GM23338 (cell line): ENCODE measurements around the gene NAA15. TPM values are rescaled to one million over a fixed set of nuclear protein-coding genes. Genes with fewer than 3 reads are reported as not detected.

Source experiments
- ATAC-seq: fragments of 200-7000 bp; cut with Tn5 transposase; 3 replicates; pipeline ENCODE4 v1.9.1; 2020
- DNase-seq: peaks from one replicate; pipeline ENCODE4 v3.0.0-alpha.2; 2015; ENCODE audit warnings: low spot score
- H2AFZ ChIP-seq: fragments of 200-600 bp; sonication (generic); 2 replicates; pipeline ENCODE4 v1.8.0; 2016; ENCODE audit warnings: antibody characterized with exemption, mild to moderate bottlenecking, moderate library complexity
- H3F3A ChIP-seq: fragments of 200-600 bp; sonication (generic); replicated peaks from 2 replicates; pipeline ENCODE4 v1.8.0; 2017; ENCODE audit warnings: antibody characterized with exemption, mixed run types, low read depth
- H3K27ac ChIP-seq: fragments of 200-600 bp; sonication (generic); 2 replicates; pipeline ENCODE4 v1.6.1; 2016; ENCODE audit warnings: low read depth
- H3K27me3 ChIP-seq: fragments of 200-600 bp; sonication (generic); 2 replicates; pipeline ENCODE4 v1.8.0; 2016; ENCODE audit warnings: mild to moderate bottlenecking, mixed run types, moderate library complexity; ENCODE audit not compliant: insufficient read depth
- H3K36me3 ChIP-seq: fragments of 200-600 bp; sonication (generic); 2 replicates; pipeline ENCODE4 v1.8.0; 2016; ENCODE audit warnings: mild to moderate bottlenecking; ENCODE audit not compliant: insufficient read depth
- H3K4me1 ChIP-seq: fragments of 200-600 bp; sonication (generic); 2 replicates; pipeline ENCODE4 v1.8.0; 2016; ENCODE audit warnings: mild to moderate bottlenecking, moderate library complexity; ENCODE audit not compliant: insufficient read depth
- H3K4me2 ChIP-seq: fragments of 200-600 bp; sonication (generic); 2 replicates; pipeline ENCODE4 v1.7.1; 2017; ENCODE audit warnings: mixed run types
- H3K4me3 ChIP-seq: fragments of 200-600 bp; sonication (generic); 2 replicates; pipeline ENCODE4 v1.6.1; 2016; ENCODE audit warnings: mixed run types
- H3K79me2 ChIP-seq: fragments of 200-600 bp; sonication (generic); replicated peaks from 2 replicates; pipeline ENCODE4 v1.8.0; 2017; ENCODE audit warnings: mild to moderate bottlenecking; ENCODE audit not compliant: insufficient read depth
- H3K9me2 ChIP-seq: fragments of 200-600 bp; sonication (generic); 2 replicates; pipeline ENCODE4 v1.8.0; 2017; ENCODE audit not compliant: insufficient read depth
- H4K20me1 ChIP-seq: fragments of 200-600 bp; sonication (generic); replicated peaks from 2 replicates; pipeline ENCODE4 v1.8.0; 2017; ENCODE audit warnings: mild to moderate bottlenecking; ENCODE audit not compliant: insufficient read depth
- H3K27ac Mint-ChIP-seq: 2 replicates; pipeline ENCODE4 v1.8.0; 2020; ENCODE audit warnings: inconsistent platforms, mild to moderate bottlenecking, moderate library complexity, mixed read lengths
- H3K27me3 Mint-ChIP-seq: 3 replicates; pipeline ENCODE4 v1.8.0; 2022; ENCODE audit warnings: low read depth, mild to moderate bottlenecking, moderate library complexity, mixed read lengths, inconsistent platforms; ENCODE audit not compliant: insufficient read depth, poor library complexity
- H3K36me3 Mint-ChIP-seq: 3 replicates; pipeline ENCODE4 v1.8.0; 2021; ENCODE audit warnings: low read depth, mild to moderate bottlenecking, inconsistent platforms, moderate library complexity, mixed read lengths
- H3K4me1 Mint-ChIP-seq: 3 replicates; pipeline ENCODE4 v1.8.0; 2020; ENCODE audit warnings: mild to moderate bottlenecking, inconsistent platforms, mixed read lengths
- H3K4me3 Mint-ChIP-seq: 3 replicates; pipeline ENCODE4 v1.8.0; 2021; ENCODE audit warnings: moderate library complexity, mild to moderate bottlenecking, inconsistent platforms, mixed read lengths
- H3K9me3 Mint-ChIP-seq: 3 replicates; pipeline ENCODE4 v1.8.0; 2020; ENCODE audit warnings: moderate library complexity, mild to moderate bottlenecking, inconsistent platforms, mixed read lengths
- CREB1 ChIP-seq: fragments of 250-450 bp; sonication (Bioruptor Pico); IDR thresholded peaks from 2 replicates; pipeline ENCODE4 v1.5.0; 2020; ENCODE audit warnings: low read depth, mild to moderate bottlenecking, moderate library complexity
- ETS1 ChIP-seq: IDR thresholded peaks from 2 replicates; pipeline ENCODE4 v1.6.1; 2016; ENCODE audit warnings: antibody characterized with exemption
- EZH2phosphoT487 ChIP-seq: fragments of 200-600 bp; sonication (generic); IDR thresholded peaks from one replicate; pipeline ENCODE4 v1.8.1; 2018; ENCODE audit warnings: antibody characterized with exemption; ENCODE audit not compliant: unreplicated experiment
- JUNB ChIP-seq: IDR thresholded peaks from one replicate; pipeline ENCODE4 v1.6.1; 2016; ENCODE audit warnings: antibody characterized with exemption; ENCODE audit not compliant: unreplicated experiment
- NANOG ChIP-seq: IDR thresholded peaks from 2 replicates; pipeline ENCODE4 v1.6.1; 2016; ENCODE audit warnings: antibody characterized with exemption, borderline replicate concordance
- POLR2AphosphoS5 ChIP-seq: IDR thresholded peaks from 2 replicates; pipeline ENCODE4 v1.6.1; 2016; ENCODE audit warnings: antibody characterized with exemption, low read depth
- ZNF114 ChIP-seq: fragments of 250-450 bp; sonication (Bioruptor Pico); IDR thresholded peaks from 2 replicates; pipeline ENCODE4 v1.5.0; 2020; ENCODE audit warnings: mild to moderate bottlenecking, moderate library complexity
- ZNF462 ChIP-seq: fragments of 250-450 bp; sonication (Bioruptor Pico); IDR thresholded peaks from 2 replicates; pipeline ENCODE4 v1.5.0; 2020; ENCODE audit warnings: mild to moderate bottlenecking, moderate library complexity
- polyA plus RNA-seq: library from polyadenylated mRNA; unstranded; fragments of >200 nt; fragmentation: Nextera tagmentation; extraction: Ambion mirVana; gene quantifications from 2 replicates; pipeline ENCODE4 v1.2.1, GENCODE V29; 2016
- total RNA-seq: library from RNA; depleted of rRNA; stranded (reverse); fragments of >200 nt; shearing (Covaris generic); gene quantifications from 2 replicates; pipeline ENCODE4 v1.2.3, GENCODE V29; 2014
- TF ChIP-seq, protein P1 (sequence below), 2 experiments: fragments of 200-600 bp in 1 of 2; sonication (generic) in 1 of 2; conservative IDR thresholded peaks; 2 replicates each; pipeline versions ENCODE4 v1.5.1 to v1.6.1; 2016 to 2017; ENCODE audit warnings: antibody characterized with exemption in 2 of 2, low read depth in 2 of 2, mild to moderate bottlenecking in 2 of 2, moderate library complexity in 1 of 2

The NAA15 gene
- total and polyA plus RNA-seq, 2 experiments from 2014 or later: 80.1 to 101 TPM

- peak; percentile 79 for ATAC-seq
- H3F3A ChIP-seq: no peaks in the 10 kb centered on the region
- no peak overlapping the region; the same call in 2 of the 3 replicates for H3K4me3 Mint-ChIP-seq
- DNase-seq: peak; percentile 25
- no peak overlapping the region for H3K4me3 ChIP-seq
- no peaks in the 10 kb centered on the region for H3K36me3 ChIP-seq
- H3K9me3 Mint-ChIP-seq: peaks cover 3% of the 10 kb centered on the region; the same call in 2 of the 3 replicates
- no peak overlapping the region for H2AFZ ChIP-seq
- peak overlapping the region; percentile 12; the same call in 1 of the 2 replicates for H3K27ac Mint-ChIP-seq
- peak; percentile 65; the same call in 1 of the 2 replicates for TF ChIP-seq ZNF462 (CRISPR knock-in tag)
- TF ChIP-seq EZH2phosphoT487: no peak
- H3K27ac ChIP-seq: peak overlapping the region; percentile 34; the same call in 1 of the 2 replicates
- peaks cover 44% of the 10 kb centered on the region for H4K20me1 ChIP-seq
- H3K79me2 ChIP-seq: peaks cover 100% of the 10 kb centered on the region
- H3K27me3 ChIP-seq: no peaks in the 10 kb centered on the region
- no peaks in the 10 kb centered on the region for H3K9me2 ChIP-seq
- H3K4me2 ChIP-seq: peak overlapping the region; percentile 10; the same call in 1 of the 2 replicates
- peaks cover 17% of the 10 kb centered on the region for H3K4me1 ChIP-seq
- H3K4me1 Mint-ChIP-seq: peaks cover 23% of the 10 kb centered on the region
- no peaks in the 10 kb centered on the region for H3K27me3 Mint-ChIP-seq
- H3K36me3 Mint-ChIP-seq: peaks cover 45% of the 10 kb centered on the region
Measured at GRCh38 chr4:139329665-139330200, 28.4 kb downstream of the NAA15 start.

DNA sequence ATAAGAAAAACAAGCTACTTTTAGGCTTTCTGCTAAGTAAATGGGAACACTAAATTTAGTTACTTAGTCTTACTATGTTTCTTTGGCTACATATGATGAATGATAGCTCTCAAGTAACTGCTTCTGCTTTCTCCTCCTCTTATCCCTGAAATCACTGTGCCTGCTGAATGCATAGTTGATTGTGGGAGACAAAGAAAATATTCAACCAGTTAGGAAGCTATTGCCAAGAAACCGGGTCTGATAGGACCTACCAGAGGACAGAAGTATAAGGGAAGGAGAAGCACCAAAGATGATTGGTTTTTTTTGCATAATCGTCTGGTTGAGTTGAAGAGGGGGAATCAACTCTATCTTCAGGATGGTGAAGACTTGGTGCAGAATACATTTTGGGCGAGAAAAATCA lies 29.0 kb downstream of the NAA15 start:
- H3K27me3 Mint-ChIP-seq: no peaks in the 10 kb centered on the region
- Histone ChIP-seq H3K4me1 (peaks cover 13% of the 10 kb centered on the region; the same call in 1 of the 2 replicates), H3K4me3 (no peak overlapping the region), H2AFZ (no peak overlapping the region), H3K27me3 (no peaks in the 10 kb centered on the region), H3K27ac (no peak overlapping the region), H4K20me1 (peaks cover 40% of the 10 kb centered on the region), H3F3A (no peaks in the 10 kb centered on the region), H3K79me2 (peaks cover 100% of the 10 kb centered on the region), H3K9me2 (no peaks in the 10 kb centered on the region), H3K36me3 (no peaks in the 10 kb centered on the region), H3K4me2 (no peak overlapping the region)
- ATAC-seq (no peak), DNase-seq (no peak)
- no peak overlapping the region for H3K4me3 Mint-ChIP-seq
- H3K4me1 Mint-ChIP-seq: peaks cover 17% of the 10 kb centered on the region
- H3K36me3 Mint-ChIP-seq: peaks cover 48% of the 10 kb centered on the region
- no peak overlapping the region for H3K27ac Mint-ChIP-seq
- TF ChIP-seq ZNF114 (CRISPR knock-in tag) (no peak), NANOG (no peak), EZH2phosphoT487 (no peak), ETS1 (no peak), POLR2AphosphoS5 (no peak), JUNB (no peak), CREB1 (CRISPR knock-in tag) (no peak)
- TF ChIP-seq, protein P1, sequence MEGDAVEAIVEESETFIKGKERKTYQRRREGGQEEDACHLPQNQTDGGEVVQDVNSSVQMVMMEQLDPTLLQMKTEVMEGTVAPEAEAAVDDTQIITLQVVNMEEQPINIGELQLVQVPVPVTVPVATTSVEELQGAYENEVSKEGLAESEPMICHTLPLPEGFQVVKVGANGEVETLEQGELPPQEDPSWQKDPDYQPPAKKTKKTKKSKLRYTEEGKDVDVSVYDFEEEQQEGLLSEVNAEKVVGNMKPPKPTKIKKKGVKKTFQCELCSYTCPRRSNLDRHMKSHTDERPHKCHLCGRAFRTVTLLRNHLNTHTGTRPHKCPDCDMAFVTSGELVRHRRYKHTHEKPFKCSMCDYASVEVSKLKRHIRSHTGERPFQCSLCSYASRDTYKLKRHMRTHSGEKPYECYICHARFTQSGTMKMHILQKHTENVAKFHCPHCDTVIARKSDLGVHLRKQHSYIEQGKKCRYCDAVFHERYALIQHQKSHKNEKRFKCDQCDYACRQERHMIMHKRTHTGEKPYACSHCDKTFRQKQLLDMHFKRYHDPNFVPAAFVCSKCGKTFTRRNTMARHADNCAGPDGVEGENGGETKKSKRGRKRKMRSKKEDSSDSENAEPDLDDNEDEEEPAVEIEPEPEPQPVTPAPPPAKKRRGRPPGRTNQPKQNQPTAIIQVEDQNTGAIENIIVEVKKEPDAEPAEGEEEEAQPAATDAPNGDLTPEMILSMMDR (conservative IDR thresholded peaks at IDR 0.05; ENCODE audit: low read depth in 2 of 2): no peak
- H3K9me3 Mint-ChIP-seq: peaks cover 3% of the 10 kb centered on the region; the same call in 2 of the 3 replicates
